Ammon's horn (tissue), 1 donor: Measurements from ENCODE around the gene TTLL12.

Experiments
- DNase-seq: peaks from one replicate; pipeline ENCODE4 v3.0.0-alpha.2; 2016; ENCODE audit warnings: low spot score

TTLL12 gene

GRCh38 chr22:43127166-43127908 is 59.6 kb downstream of the TTLL12 start:
- DNase-seq: no peak

GRCh38 chr22:43126501-43127165 is 60.3 kb downstream of the TTLL12 start:
- no peak for DNase-seq

DNA sequence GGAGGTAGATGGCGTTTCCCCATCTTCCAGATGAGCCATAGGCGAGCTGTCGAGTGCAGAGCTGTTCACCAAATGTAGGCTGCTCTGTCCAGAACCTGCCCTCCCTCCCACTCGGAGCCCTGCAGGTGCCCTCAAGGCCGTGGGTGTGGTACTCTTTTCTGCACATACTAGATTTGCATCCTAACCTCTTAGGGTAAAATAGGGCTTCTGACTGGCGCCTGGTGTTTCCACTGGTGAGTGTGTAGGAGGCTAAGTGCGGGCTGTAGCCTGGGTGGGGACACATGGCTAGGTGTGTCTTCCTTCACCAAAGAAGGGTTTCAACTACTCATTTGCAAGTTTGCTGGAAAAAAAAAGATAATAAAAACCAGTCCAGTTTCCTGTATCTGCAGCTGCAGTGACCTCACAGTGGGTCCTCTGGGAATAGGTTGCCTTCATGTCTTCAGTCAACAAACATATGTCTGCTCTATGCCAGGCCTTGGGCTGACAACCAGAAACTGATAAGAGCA is 67.9 kb downstream of the TTLL12 start:
- no peak for DNase-seq

DNA sequence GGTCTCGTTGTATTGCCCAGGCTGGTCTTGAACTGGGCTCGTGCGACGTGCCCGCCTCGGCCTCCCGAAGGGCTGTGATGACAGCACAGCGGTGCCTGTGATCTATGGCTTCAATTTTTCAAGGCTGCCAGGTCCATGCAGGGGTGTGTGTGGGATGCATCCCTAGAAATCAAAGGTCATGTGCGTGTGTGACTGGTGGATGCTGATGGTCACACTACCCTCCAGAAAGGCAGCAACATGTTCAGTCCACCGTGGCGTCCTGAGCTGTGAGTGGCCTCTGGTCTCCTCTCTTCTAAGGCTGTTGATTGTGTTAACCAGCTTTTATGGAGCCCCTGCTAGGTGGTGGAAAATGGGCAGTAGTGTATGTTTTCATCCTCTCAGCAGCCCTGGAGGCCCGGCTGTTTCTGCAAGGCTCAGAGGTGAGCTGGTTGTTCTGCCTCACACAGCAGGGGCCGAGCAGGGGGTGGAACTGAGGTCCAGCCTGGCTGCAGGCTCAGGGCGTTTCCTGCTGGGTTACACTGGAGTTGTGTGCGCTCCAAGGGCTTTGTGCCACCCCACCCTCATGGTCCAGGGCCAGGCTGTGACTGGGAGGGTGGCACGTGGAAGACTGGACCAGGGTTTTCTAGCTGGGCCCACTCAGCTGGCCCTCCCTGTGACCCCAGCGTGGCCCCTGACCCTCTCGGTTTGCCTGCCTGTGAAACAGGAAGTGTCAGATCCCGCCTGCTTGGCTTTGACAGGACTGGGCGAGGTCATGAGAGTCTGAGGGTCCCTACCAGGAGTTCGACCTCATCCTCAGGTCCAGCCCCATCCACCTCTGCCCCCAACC is 68.7 kb downstream of the TTLL12 start:
- no peak for DNase-seq

DNA sequence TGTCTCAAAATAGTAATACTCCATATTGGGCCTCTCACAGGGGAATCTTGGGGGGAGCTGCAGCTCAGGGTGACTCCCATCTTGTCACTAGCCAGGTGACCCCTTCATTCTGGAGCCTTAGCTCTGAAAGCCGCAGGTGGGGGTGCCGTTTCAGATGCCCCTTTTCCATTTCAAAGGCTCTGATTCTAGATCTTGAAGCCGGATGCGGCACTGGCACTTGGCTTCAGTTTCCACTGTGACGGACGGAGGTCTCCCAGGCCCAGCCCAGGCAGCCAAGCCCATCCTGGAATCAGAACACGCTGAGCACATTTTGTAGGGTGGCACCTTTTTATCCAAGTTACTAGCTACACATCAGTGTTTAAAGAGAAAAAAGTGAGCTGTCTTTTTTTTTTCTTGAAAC is 70.0 kb downstream of the TTLL12 start:
- no peak for DNase-seq
